T-helper 1 cell treated with Interleukin-12 subunit alpha and Interleukin-12 subunit beta and Interleukin-4 antibody, amounts not matched to agents 30 ng/mL and 1 ng/mL, for 36 hours (primary cell): Measurements from ENCODE around the gene HEXIM1. TPM values are rescaled to one million over a fixed set of nuclear protein-coding genes. Genes with fewer than 3 reads are reported as not detected.

ENCODE experiments used
- intact Hi-C: fragments of 100-400 bp; cut with micrococcal nuclease; formaldehyde crosslinking; loops from one replicate; pipeline ENCODE4 v1.15.1; 2024
- total RNA-seq: library from RNA; stranded (reverse); gene quantifications from 2 replicates; pipeline ENCODE4 v1.2.3, GENCODE V29; 2022

The HEXIM1 gene
- total RNA-seq, 1 donor from 2014 or later: 38.8 TPM

DNA sequence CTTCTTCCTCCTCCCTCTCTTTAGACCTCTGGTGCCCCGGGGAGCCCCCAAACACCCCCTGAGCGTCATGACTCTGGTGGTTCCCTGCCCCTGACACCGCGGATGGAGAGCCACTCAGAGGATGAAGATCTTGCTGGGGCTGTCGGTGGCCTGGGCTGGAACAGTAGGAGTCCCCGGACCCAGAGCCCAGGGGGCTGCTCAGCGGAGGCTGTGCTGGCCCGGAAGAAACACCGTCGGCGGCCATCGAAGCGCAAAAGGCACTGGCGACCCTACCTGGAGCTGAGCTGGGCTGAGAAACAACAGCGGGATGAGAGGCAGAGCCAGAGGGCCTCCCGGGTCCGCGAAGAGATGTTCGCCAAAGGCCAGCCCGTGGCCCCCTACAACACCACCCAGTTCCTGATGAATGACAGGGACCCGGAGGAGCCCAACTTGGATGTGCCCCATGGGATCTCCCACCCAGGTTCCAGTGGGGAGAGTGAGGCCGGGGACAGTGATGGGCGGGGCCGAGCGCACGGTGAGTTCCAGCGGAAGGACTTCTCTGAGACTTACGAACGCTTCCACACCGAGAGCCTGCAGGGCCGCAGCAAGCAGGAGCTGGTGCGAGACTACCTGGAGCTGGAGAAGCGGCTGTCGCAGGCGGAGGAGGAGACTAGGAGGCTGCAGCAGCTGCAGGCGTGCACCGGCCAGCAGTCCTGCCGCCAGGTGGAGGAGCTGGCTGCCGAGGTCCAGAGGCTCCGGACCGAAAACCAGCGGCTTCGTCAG is 20.9 kb downstream of the HEXIM1 start:
- intact Hi-C loops: no loop called here

DNA sequence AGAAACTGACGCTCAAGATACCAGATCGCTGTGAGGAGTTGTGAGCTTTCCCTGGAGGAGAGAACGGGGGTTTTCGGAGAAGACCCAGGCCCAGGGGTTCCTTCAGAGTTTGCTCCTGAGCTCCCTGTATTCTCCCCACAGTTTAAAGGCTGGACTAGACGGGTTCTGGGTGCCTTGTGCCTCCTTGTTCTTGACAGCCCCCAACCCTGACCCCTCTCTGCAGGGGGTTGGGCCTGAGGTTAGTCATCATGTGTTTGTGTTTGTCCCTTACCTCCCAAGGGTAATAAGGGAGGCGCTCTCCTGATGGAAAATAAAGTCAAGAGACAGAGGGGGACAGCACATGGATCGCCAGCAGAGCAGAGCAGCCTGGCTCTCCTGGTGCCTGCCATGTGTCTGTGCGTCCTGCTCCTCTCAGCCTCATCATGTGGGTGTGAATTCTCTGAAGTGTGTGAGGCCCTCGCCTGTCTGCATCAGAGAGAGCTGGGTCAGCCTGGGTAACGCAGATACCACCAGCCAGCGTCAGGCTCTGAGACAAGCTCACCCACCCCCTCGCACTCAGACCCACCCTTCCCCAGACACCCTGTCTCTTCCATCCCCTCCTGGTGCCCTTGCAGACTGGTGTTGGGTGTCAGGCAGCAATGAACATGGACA is 22.1 kb downstream of the HEXIM1 start:
- intact Hi-C loops: no loop called here

DNA sequence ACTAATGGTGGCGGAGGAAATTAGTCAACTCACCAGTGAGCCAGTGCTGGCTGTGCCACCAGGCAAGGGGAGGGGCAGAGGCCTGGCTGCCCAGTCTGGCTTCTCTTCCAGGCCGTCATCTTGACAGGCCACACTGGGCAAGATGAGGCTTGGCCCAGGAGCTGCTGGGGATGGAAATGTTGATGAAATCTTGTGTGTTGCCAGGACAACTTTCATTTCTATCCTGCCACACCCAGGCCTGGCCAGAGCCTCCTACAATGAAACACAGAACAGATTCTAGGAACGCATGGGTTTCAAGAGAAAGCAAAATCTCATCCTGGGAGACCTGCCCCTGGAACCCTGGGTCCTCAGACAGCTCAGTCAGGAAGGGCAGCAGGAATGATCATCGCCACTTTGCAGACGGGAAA is 22.7 kb downstream of the HEXIM1 start:
- intact Hi-C loops: no loop called here

DNA sequence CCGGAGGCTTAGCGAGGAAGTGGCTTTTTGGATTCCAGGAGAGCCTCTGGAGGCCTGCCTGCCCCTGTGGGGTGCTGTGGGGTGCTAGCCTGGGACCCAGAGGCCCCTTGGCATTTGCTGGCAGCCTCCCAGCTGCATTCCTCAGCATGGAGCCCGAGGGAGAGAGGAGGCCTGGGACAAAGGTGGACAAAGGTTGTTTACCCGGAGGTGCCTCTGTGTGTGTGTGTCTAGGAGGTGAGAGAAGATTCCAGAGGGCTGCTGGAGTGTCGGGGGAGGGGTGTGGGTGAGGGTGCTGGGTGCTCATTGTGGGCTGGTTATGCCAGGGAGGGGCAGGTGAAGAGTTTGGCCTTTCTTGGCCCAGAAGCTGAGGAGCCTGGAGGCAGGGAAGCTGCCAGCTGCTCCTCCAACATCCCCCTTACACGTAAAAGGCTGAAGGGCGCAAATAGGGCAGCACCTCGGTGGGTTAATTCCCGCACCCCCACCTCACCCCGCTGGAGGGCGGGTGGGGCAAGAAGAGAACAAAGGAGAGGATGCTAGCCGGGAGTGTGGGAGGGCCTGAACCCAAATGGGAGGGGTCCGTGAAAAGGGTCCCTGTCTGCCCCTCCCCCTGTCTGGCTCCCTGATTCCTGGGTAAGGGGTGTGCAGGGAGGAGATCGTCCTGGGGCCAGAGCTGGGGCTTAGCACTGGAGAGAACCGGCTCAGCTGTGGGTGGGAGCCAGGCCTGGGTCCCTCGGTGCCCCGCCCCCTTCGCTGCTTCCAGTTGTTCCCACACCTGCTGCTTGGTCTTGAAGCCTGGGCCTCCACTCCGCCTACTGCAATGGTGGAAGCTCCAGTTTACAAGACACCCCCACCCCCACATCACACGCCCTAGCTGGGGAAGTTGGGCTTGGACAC is 23.3 kb downstream of the HEXIM1 start:
- intact Hi-C loops: loop anchor here (1.0 to 2.0 kb wide), 3 partner anchors 10 to 37 kb away; partner anchors contain the start of genes ACBD4 and HEXIM2

DNA sequence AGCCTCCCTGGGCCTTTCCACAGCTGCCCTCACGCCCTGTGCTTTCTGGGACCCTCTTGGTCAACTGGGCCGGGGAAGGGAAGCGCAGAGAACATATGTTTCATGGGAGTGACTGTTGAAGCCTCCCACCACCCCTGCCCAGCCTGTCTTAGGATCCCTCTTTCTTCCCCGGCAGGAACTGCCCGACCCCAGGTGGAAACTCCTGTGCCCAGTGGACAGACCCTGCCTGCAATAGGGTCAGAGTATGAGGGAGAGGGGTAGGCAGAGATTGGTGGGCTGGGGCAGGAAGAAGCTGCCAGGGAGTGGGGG is 23.9 kb downstream of the HEXIM1 start:
- intact Hi-C loops: loop anchor here (1.0 to 2.0 kb wide), 3 partner anchors 11 to 37 kb away; partner anchors contain the start of genes ACBD4 and HEXIM2

DNA sequence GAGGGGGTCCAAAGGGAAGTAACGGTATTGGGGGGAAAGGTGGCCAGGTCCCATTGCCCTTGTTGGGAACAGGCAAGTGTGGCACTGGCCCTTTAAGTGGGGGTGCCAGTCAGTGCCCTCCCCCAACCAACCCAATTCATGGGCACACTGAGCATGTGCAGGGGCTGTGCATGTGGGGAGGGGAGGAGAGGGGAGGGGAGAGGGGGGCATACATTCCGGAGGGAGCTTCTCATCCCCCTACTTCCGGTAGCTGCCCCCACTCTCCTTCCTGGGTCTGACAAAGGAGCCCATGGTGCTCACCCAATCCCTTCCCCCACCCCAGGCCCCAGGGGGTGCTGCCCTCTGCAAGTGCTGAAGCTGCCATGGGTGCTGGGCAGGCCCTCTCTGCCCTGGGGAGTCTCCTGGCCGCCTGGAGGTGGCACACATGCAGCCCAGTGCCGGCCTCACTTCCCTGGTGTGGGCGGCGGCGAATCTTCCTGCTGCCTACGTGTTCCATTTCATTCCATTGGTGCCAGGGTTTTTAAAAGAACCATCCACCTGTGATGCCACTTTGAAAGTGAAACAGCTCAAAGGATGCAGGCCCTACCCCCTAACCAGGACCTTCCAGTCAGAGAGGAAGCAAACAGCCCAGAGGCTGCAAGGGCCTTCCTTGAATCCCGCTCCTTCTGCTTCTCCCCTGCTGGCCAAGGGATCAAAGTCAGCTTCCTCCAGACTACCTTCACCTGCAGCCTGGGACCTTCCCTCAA is 24.4 kb downstream of the HEXIM1 start:
- intact Hi-C loops: loop anchor here (1.0 to 2.0 kb wide), 4 partner anchors 11 to 38 kb away; partner anchors contain the start of genes ACBD4, HEXIM1 and HEXIM2

DNA sequence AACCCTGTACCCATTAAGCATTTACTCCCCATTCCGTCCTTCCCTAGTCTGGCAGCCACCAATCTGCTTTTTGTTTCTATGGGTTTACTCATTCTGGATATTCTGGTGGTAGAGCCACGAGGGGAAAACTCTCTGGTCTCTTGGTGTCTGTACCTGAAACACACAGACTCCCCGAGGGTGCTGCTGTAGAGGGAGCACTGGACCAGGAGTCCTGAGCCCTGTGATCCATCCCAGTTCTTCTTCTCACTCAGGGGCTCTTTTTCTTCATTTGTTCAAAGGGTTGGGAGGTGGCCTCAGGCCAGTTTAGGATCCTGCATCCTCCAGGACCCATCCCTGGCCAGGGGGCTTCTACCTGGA is 27.5 kb downstream of the HEXIM1 start:
- intact Hi-C loops: no loop called here

DNA sequence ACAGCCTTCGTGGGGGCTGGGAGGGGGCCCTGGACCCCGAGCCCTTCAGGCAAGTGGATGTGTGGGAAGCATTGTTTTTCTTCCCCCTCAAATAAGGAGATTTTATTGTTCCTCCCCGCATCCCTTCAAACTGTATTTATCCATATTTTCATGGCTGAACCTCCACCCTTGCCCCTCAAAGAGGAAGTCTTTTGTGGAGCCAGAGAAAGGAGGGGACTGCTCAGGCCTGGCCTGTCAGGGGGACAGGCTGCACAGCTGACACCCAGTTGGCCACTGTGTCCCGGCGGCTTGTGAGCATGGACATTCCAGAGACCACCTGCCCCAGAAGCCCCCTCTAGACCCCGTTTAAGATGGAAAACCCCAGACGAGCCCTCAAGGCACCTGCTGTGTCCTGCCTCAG is 29.3 kb downstream of the HEXIM1 start:
- intact Hi-C loops: no loop called here

DNA sequence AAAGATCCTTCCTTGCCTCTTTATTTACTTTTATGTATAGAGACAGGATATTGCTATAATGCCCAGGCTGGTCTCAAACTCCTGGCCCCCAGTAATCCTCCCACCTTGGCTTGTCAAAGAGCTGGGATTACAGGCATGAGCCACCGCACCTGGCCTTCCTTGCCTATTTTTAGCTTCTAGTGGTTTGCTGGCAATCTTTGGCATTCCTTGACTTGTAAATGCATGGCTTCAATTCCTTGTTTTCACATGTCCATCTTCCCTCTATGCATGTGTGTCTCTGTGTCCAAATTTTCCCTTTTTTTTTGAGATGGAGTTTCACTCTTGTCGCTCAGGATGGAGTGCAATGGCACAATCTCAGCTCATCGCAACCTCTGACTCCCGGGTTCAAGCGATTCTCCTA is 35.9 kb downstream of the HEXIM1 start:
- intact Hi-C loops: no loop called here

DNA sequence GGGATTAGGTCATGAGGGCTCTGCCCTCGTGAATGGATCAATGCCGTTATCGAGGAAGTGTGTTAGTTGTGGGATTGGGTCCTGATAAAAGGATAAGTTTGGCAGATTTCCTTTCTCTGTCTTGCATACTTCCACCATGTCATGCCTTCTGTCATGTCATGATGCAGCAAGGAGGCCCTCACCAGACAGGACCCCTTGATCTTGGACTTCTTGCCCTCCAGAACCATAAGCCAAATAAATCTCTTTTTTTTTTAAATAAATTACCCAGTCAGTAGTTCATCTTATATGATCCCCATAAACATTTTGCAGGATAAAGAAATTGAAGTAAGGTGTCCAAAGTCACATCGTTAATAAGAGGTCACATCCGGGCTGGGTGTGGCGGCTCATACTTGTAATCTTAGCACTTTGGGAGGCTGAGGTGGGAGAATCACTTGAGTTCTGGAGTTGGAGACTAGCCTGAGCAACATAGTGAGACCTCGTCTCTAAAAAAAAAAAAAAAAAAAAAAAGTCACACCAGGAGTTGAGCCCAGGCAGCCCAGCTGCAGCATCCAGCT is 38.6 kb downstream of the HEXIM1 start:
- intact Hi-C loops: no loop called here

DNA sequence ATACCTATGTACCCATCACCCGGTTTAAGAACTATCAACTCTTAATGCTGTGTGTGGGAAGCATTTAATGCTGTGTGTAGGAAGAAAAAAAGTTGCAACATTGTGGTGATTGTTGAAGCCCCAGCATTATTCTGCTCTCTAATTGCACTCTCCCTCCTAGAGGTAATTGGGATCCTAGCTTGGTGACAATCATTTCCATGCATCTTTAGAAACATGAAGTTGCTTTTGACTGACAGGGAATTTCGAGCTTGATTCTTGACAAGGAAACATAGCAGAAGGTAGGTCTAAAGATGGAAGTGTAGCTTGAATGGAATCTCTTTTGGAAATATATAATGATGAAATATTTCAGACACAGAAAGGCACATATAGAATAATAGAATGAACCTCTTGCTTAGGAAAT is 40.7 kb downstream of the HEXIM1 start:
- intact Hi-C loops: no loop called here

DNA sequence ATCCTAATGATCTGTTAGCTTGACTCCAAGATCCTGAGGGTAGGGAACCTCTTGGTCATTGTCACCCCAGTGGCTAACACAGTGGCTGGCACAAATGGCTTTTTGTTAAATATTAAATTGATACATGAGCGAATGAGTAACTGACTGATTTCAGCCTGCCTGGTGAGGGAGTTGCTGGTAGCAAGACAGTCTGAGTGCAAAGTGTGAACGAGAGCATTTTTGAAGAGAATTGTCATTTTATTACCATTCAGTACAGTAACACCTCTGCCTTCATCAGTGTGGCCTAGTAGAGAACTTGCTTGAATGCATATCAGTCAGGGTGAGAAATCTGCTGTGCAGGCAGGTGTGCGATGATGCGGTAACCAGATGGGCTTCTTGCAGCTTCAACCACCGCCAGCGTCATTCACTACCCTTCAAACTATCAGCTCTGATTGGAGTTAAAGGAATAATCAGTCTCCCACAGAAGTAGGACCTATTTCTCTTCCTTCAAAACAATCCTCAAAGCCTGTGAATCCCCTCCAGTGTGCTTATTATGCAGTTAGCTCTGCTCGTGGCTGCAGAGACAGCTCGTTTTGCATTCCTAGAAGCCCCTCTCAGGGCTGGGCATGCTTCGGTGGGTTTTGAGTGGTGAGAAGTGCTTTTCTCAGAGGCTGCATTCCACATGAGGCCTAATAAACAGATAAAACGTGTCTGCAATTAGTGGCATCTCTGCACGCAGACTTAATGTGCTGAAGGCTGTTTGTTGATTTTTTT is 42.4 kb downstream of the HEXIM1 start:
- intact Hi-C loops: no loop called here

DNA sequence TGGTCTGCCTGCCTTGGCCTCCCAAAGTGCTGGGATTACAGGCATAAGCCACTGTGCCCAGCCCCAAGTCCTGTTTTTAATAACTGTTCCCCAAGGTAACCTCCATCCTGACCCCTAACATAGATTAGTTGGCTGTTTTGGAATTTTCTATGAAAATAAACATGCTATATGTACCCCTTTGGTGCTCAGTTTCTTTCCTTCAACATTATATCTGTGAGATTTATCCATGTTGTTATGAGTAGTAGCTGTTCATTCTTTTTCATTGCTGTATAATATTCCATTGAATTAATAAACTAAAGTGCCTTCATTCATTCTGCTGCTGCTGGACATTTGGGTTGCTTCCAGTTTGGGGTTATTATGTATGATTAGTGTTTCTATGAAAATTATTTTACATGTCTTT is 47.1 kb downstream of the HEXIM1 start:
- intact Hi-C loops: no loop called here

DNA sequence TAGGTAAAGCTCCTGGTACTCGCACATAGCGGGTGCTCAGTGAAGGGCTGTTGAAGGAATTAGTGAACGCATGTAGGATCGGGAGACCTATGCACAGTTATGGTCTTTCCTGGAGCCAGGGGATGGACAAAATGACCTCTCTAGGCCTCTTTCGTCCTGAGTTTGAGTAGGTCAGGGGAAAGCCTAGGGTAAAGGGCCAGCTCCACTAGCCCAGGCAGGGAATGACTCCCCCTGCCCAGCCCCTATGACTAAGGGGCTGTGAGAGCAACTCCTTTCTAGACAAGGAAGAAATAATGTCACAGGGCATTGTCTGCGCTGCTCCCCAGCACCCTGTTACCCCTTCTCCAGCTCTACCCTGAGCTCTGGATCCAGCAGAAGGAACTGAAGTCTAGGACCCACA is 48.8 kb downstream of the HEXIM1 start:
- intact Hi-C loops: loop anchor here (1.0 to 2.0 kb wide), 4 partner anchors 24 to 62 kb away; partner anchors contain the start of genes ACBD4 and HEXIM2

DNA sequence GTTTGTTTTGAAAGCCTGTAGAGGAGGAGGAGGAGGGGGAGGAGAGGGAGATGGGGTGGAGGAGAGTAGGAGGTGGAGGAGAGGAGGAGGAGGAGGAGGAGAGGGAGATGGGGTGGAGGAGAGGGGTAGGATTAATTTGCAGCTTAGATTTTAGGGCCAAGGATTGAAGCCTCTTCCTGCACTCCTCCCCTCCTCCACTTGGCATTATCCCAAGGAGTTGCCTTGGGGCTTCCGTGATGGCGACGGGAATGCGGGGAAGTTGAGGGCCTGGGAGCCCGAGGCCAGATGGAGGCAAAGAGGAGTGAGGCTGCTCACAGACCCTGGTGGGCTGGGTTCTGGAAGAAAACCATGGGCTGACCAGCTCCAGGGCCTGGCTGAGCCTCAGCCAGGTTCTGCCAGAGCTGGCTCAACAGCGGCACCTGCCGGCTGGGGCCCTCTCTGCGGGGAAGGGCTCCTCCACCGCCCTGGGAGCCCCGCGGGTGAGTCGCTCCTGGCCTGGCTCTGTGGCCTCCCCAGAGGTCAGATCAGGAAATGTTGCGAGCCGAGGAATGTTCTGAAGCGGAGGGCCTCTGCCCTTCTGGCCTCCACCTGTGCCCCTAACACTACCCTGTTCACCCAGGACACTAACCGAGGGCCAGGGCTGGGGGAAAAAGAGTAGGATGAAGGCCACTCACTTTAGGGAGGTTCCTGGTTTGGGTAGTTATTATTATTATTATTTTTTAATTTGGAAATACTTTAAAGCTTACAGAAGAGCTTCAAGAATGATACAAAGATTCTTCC is 49.5 kb downstream of the HEXIM1 start:
- intact Hi-C loops: loop anchor here (1.0 to 2.0 kb wide), 4 partner anchors 25 to 62 kb away; partner anchors contain the start of genes ACBD4 and HEXIM2

DNA sequence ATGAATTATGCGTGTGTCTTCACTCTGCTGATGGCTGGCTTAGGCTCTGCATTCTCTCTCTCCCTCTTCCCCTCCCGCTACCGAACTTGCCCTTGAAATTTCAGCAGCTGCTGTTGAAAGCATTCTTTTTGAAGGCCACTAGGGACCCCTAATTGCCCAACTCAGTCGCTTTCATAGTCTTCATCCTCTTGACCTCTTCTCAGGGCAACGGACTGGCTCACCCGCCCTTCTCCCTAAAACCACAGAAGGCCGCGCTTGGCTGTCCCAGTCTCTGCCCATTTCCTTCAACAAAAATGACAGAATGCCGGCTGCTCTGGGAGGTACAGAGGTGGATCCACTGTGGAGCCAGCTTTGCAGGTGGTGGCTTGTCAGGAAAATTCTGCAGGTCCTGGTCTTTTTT is 52.4 kb downstream of the HEXIM1 start:
- intact Hi-C loops: no loop called here

DNA sequence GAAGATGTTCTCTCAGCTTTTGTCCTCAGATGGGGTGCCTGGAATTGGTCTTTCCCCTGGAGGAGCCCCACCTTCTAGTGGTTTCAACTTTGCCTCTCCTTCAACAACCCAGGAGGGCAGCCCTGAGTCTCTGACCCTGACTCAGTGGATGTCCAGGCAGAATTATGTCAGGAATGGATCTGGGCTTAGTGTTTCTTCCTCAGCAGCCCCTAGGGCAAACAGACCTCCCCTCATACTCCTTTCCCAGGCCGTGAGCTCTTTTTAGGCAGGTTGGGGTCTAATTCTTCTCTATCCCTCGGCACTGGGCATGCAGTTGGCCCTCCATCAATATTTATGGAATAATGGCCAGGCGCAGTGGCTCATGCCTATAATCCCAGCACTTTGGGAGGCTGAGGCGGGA is 53.2 kb downstream of the HEXIM1 start:
- intact Hi-C loops: no loop called here
